ENCODE results near the gene PNKD.

The PNKD gene

DNA sequence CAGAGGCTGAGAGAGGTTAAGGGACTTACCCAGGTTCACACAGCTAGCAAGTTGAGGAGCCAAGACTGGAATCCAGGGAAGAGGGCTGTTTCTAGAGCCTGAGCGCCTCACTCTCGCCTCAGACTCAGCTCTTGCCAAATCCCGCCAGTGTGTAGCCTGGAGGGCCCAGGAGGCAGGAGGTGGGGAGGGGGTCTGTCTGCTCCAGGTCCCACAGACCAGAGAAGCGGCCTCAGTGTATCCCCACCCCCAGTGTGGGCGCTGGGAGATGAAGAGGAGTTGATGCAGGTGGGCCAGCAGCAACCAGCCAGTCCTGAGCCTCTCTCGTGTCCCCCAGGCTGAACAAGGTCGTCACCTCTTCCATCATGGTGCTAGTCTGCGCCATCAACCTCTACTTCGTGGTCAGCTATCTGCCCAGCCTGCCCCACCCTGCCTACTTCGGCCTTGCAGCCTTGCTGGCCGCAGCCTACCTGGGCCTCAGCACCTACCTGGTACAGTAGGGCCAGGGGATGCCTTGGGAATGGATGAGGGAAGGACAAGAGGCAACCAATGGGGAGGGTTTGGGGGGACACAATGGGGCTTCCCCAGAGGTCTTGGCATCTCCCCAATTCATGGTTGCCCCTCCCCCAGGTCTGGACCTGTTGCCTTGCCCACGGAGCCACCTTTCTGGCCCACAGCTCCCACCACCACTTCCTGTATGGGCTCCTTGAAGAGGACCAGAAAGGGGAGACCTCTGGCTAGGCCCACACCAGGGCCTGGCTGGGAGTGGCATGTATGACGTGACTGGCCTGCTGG lies 124.2 kb downstream of the PNKD start:
- DNase-seq: no peak

GRCh38 chr2:218395090-218395444 lies 124.7 kb downstream of the PNKD start:
- no peak for DNase-seq

DNA sequence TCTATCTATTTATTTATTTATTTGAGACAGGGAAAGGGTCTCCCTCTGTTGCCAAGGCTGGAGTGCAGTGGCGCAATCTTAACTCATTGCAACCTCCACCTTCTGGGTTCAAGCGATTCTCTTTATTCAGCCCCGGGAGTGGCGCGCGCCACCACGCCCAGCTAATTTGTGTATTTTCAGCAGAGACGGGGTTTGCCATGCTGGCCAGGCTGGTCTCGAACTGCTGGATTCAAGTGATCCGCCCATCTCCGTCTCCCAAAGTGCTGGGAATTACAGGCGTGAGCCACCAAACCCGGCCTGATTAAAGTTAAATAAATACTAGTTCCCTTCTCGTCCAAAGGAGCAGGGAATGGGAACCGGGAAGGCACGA lies 125.1 kb downstream of the PNKD start:
- no peak for DNase-seq

GRCh38 chr2:218395826-218396687 lies 125.7 kb downstream of the PNKD start:
- peak in 55 of 56 donors; percentile 73 to 96 (median 93) for DNase-seq
